HG02840 (cell line): ENCODE data around the gene DENND6B.
"Not testable (repeated sequence)": the region's sequence is repeated elsewhere in the genome, so short reads cannot be mapped to it uniquely, and the experiment has no call there.

ENCODE experiments used
- ATAC-seq: cut with Tn5 transposase; IDR thresholded peaks from one replicate; pipeline ENCODE4 v1.9.1; 2021; ENCODE audit warnings: mild to moderate bottlenecking, moderate library complexity, moderate number of reproducible peaks; ENCODE audit not compliant: unreplicated experiment, low FRiP score

DENND6B gene

GRCh38 chr22:50326956-50327710, at the start of gene DENND6B:
TSS of gene DENND6B (minus strand) at chr22:50327012. CDS start at chr22:50326988, 24 bp downstream.
- peak; percentile 54 for ATAC-seq

- ATAC-seq, result no peak
These were observed 49.4 kb upstream of the DENND6B start for GRCh38 chr22:50376085-50376651.

GRCh38 chr22:50371101-50371648, 44.4 kb upstream of the DENND6B start:
- no peak for ATAC-seq

GRCh38 chr22:50367778-50368500, 41.1 kb upstream of the DENND6B start:
- no peak for ATAC-seq

- not testable (repeated sequence) for ATAC-seq
These were observed 37.0 kb upstream of the DENND6B start for GRCh38 chr22:50363803-50364194.

GRCh38 chr22:50363166-50363802, 36.5 kb upstream of the DENND6B start:
- no peak for ATAC-seq

GRCh38 chr22:50361688-50362087, 34.9 kb upstream of the DENND6B start:
- no peak for ATAC-seq

- ATAC-seq, result no peak
These were observed 34.4 kb upstream of the DENND6B start for GRCh38 chr22:50361222-50361621.

GRCh38 chr22:50360578-50360977, 33.8 kb upstream of the DENND6B start:
- no peak for ATAC-seq

GRCh38 chr22:50357756-50358155, 30.9 kb upstream of the DENND6B start:
- no peak for ATAC-seq

- no peak for ATAC-seq
These were observed 30.4 kb upstream of the DENND6B start for GRCh38 chr22:50357222-50357621.

- ATAC-seq, result no peak
These were observed 29.4 kb upstream of the DENND6B start for GRCh38 chr22:50356186-50356585.

GRCh38 chr22:50348058-50348457, 21.2 kb upstream of the DENND6B start:
- no peak for ATAC-seq

- ATAC-seq, result no peak
These were observed 20.3 kb upstream of the DENND6B start for GRCh38 chr22:50347157-50347556.

- no peak for ATAC-seq
These were observed 19.7 kb upstream of the DENND6B start for GRCh38 chr22:50346470-50346869.

GRCh38 chr22:50343541-50343935, 16.7 kb upstream of the DENND6B start:
- no peak for ATAC-seq

- ATAC-seq, result peak; percentile 76
These were observed 16.1 kb upstream of the DENND6B start, which contains the start of gene PPP6R2 for GRCh38 chr22:50342651-50343540. TSS of gene PPP6R2 (plus strand) at chr22:50343327. CDS start at chr22:50393909, 50,582 bp downstream.

GRCh38 chr22:50341977-50342650, 15.3 kb upstream of the DENND6B start:
- ATAC-seq, result peak; percentile 46
